PFSK-1 (cell line): ENCODE data around the gene DGAT2.

ENCODE experiments used
- FOXP2 ChIP-seq: optimal IDR thresholded peaks from 2 replicates; pipeline ENCODE3; 2011; ENCODE audit warnings: borderline replicate concordance, control low read depth, inconsistent platforms; ENCODE audit not compliant: insufficient read depth; ENCODE audit errors: extremely low read length, extremely low read depth
- POLR2AphosphoS5 ChIP-seq: IDR thresholded peaks from 2 replicates; pipeline ENCODE4 v1.6.1; 2012; ENCODE audit warnings: low read depth, mild to moderate bottlenecking, control low read depth, low read length, moderate library complexity
- SIN3A ChIP-seq: IDR thresholded peaks from 2 replicates; pipeline ENCODE4 v1.6.1; 2012; ENCODE audit warnings: mild to moderate bottlenecking, low read length, moderate library complexity, borderline replicate concordance; ENCODE audit not compliant: insufficient read depth
- TAF1 ChIP-seq: IDR thresholded peaks from 2 replicates; pipeline ENCODE4 v1.6.1; 2012; ENCODE audit warnings: low read length, control low read depth, borderline replicate concordance; ENCODE audit not compliant: insufficient read depth
- TF ChIP-seq, protein P1 (sequence below), 2 experiments: IDR thresholded peaks; 2 replicates each; pipeline versions ENCODE4 v1.6.1 to v1.8.0; 2011 to 2012; ENCODE audit warnings: low read depth in 2 of 2, low read length in 2 of 2, control low read depth in 1 of 2, inconsistent platforms in 1 of 2, mild to moderate bottlenecking in 1 of 2, moderate library complexity in 1 of 2; ENCODE audit not compliant: insufficient read depth in 1 of 2

DGAT2 gene

DNA sequence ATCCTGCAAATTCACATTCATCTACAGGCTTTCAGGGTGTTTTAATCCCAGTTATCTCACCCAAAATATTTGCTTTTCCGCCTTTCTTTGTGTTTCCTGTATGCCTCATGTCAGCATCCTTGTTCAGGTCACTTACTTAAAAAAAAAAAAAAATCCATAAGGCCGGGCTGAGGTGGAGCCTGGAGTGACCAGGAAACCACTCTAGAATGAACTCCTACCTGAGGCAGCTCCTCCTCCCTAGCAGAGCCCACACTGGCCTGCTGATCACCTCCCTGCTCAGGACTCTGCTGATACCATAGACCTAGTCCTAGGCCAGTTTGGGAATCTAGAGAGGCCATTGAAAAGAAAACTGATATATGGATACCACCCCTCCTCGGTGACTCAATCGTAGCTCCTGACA is 8.7 kb upstream of the DGAT2 start:
- TF ChIP-seq SIN3A: no peak
- no peak for TF ChIP-seq POLR2AphosphoS5
- TF ChIP-seq FOXP2: no peak
- no peak for TF ChIP-seq TAF1
- TF ChIP-seq, protein P1, sequence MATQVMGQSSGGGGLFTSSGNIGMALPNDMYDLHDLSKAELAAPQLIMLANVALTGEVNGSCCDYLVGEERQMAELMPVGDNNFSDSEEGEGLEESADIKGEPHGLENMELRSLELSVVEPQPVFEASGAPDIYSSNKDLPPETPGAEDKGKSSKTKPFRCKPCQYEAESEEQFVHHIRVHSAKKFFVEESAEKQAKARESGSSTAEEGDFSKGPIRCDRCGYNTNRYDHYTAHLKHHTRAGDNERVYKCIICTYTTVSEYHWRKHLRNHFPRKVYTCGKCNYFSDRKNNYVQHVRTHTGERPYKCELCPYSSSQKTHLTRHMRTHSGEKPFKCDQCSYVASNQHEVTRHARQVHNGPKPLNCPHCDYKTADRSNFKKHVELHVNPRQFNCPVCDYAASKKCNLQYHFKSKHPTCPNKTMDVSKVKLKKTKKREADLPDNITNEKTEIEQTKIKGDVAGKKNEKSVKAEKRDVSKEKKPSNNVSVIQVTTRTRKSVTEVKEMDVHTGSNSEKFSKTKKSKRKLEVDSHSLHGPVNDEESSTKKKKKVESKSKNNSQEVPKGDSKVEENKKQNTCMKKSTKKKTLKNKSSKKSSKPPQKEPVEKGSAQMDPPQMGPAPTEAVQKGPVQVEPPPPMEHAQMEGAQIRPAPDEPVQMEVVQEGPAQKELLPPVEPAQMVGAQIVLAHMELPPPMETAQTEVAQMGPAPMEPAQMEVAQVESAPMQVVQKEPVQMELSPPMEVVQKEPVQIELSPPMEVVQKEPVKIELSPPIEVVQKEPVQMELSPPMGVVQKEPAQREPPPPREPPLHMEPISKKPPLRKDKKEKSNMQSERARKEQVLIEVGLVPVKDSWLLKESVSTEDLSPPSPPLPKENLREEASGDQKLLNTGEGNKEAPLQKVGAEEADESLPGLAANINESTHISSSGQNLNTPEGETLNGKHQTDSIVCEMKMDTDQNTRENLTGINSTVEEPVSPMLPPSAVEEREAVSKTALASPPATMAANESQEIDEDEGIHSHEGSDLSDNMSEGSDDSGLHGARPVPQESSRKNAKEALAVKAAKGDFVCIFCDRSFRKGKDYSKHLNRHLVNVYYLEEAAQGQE (IDR thresholded peaks at IDR 0.05; ENCODE audit: insufficient read depth in 1 of 2, low read depth in 2 of 2, low read length in 2 of 2): no peak

DNA sequence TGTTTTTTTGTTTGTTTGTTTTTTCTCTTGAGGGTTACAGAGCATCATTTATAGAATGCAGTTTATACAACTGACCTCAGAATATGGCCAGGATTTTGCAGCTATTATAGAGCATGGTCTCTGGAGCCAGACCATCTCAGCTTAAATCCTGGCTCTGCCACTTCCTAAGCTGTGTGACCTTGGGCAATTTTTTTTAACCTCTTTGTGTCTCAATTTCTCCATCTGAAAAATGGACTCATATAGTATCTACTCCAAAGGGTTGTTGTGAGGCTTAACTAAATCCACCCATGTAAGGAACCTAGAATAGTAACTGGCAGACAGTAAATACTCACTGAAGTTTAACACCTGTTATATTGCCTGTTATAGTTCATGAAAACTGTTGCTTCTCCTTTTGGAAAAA is 8.3 kb upstream of the DGAT2 start:
- TF ChIP-seq SIN3A: no peak
- no peak for TF ChIP-seq FOXP2
- TF ChIP-seq POLR2AphosphoS5: no peak
- TF ChIP-seq, protein P1 (IDR thresholded peaks at IDR 0.05; ENCODE audit: insufficient read depth in 1 of 2, low read depth in 2 of 2, low read length in 2 of 2): no peak

DNA sequence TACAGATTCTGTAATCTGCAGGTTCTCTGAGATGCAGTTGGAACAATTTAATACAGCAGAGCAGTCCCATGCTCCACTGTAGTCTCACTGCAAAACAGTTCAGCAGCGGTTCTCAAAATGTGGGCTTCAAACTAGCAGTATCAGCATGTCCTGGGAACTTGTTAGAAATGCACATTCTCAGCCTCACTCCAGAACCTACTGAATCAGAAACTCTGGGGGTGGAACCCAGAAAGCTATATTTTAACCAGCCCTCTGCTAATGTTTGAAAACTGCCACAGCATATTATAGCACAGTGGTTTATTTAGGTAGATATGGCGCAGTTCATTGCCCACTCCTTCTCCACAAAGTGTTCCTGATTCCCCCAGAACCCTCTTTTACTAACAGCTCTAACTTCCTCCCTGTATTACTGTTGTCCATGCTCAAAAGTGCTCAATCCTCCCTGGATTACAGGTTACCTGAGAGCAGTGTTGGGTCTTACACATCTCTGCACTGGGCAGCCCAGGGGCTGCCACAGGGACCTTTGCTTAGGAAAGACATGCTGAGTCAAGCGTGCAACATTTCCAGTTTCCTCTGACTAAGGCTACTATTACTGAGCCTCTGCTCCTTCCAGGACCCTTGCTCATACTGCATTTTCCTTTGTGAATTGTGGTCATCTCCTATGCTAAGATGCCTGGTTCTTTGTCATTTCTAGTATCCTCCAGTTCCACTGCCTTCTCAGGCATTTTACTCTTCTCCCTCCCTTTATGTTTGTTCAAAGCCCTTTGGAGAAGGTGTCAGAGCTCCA is 7.7 kb upstream of the DGAT2 start:
- no peak for TF ChIP-seq SIN3A
- TF ChIP-seq POLR2AphosphoS5: no peak
- TF ChIP-seq, protein P1 (IDR thresholded peaks at IDR 0.05; ENCODE audit: insufficient read depth in 1 of 2, low read depth in 2 of 2, low read length in 2 of 2): no peak
- TF ChIP-seq TAF1: no peak
- no peak for TF ChIP-seq FOXP2

DNA sequence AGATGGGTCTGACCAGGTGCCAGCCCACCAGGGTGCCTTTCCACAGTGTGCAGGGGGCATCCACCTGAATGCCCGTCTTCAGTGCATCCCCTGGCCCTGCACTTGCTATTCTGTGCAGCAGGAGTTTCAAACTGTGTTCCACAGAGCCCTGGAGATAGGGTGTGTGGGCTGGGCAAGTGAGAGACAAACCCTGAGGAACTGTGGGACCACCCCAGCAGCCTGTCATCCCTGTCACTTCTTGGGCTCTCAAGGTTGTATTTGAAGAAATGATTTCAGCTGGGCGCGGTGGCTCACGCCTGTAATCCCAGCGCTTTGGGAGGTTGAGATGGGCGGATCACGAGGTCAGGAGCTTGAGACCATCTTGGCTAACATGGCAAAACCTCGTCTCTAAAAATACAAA is 6.4 kb upstream of the DGAT2 start:
- no peak for TF ChIP-seq TAF1
- TF ChIP-seq SIN3A: no peak
- TF ChIP-seq FOXP2: no peak
- no peak for TF ChIP-seq POLR2AphosphoS5
- TF ChIP-seq, protein P1 (IDR thresholded peaks at IDR 0.05; ENCODE audit: insufficient read depth in 1 of 2, low read depth in 2 of 2, low read length in 2 of 2): no peak

DNA sequence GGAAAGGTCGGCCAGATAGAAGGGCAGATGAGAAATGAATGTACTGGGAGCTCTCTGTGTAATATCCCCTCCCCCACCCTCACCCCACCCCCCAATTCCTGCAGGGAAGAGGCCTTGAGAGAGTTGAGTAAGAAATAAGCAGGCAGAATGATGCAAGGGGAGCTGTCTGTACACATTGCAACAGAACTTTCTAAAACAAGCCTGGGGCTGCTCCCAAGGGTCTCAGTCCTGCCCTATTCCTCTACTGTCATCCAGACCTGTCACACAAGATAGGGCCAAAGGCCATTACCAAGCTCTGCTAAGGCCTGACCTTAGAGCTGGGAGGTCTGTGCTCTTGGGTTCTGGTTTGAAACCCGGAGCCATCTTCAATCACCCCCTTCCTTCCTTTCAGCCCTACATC is 5.7 kb upstream of the DGAT2 start:
- TF ChIP-seq SIN3A: no peak
- no peak for TF ChIP-seq TAF1
- TF ChIP-seq POLR2AphosphoS5: no peak
- TF ChIP-seq, protein P1 (IDR thresholded peaks at IDR 0.05; ENCODE audit: insufficient read depth in 1 of 2, low read depth in 2 of 2, low read length in 2 of 2): no peak
- TF ChIP-seq FOXP2: no peak
